HFF-Myc (cell line): ENCODE measurements around the gene NCF4.

Experiments used
- DNase-seq: peaks from one replicate; pipeline ENCODE4 v3.0.0-alpha.2; 2011; ENCODE audit warnings: low read depth; ENCODE audit errors: extremely low read depth
- H3K4me3 ChIP-seq: replicated peaks from 2 replicates; pipeline ENCODE4 v1.5.1; 2011; ENCODE audit warnings: low read depth, mild to moderate bottlenecking, control low read depth, low read length
- TF ChIP-seq, protein P1 (sequence below): IDR thresholded peaks from 2 replicates; pipeline ENCODE4 v1.5.1; 2012; ENCODE audit warnings: mild to moderate bottlenecking, low read depth, low read length, control low read depth; ENCODE audit errors: missing control alignments

NCF4 gene

GRCh38 chr22:36826262-36826661 lies 34.5 kb upstream of the NCF4 start:
- TF ChIP-seq, protein P1, sequence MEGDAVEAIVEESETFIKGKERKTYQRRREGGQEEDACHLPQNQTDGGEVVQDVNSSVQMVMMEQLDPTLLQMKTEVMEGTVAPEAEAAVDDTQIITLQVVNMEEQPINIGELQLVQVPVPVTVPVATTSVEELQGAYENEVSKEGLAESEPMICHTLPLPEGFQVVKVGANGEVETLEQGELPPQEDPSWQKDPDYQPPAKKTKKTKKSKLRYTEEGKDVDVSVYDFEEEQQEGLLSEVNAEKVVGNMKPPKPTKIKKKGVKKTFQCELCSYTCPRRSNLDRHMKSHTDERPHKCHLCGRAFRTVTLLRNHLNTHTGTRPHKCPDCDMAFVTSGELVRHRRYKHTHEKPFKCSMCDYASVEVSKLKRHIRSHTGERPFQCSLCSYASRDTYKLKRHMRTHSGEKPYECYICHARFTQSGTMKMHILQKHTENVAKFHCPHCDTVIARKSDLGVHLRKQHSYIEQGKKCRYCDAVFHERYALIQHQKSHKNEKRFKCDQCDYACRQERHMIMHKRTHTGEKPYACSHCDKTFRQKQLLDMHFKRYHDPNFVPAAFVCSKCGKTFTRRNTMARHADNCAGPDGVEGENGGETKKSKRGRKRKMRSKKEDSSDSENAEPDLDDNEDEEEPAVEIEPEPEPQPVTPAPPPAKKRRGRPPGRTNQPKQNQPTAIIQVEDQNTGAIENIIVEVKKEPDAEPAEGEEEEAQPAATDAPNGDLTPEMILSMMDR = no peak
- no peak for DNase-seq
- no peak overlapping the region for H3K4me3 ChIP-seq

- no peak for DNase-seq
- TF ChIP-seq, protein P1 = no peak
- H3K4me3 ChIP-seq = no peak overlapping the region
Observed at GRCh38 chr22:36828815-36829214, 32.0 kb upstream of the NCF4 start.

DNA sequence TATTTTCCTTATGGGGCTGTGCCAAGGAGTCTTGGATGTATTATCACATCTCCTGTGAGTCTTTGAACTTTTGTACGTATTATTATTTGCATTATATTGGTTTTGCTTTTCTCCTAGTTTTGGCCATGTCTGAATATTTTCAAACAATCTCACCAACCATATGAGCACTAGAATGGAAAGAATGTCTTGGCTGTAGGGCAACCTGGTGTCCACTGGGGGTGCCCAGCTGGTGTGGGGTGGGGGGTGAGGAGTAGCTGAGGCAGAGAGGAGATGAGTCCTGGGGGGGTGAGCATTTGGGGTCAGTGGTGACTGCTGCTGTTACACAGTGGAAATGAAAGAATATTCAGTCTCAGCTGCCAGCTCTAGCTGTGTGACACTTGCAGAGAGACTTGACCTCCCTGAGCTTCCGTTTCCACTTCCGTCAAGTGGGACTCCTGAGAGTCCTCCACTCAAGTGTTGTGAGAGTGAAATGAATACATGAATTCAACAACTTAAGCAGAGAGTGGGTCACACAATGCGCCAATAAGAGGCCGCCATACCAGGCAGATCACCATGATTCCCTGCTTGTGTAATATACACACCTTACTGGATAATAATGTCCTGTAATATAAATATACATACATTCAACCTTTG lies 31.3 kb upstream of the NCF4 start:
- no peak overlapping the region for H3K4me3 ChIP-seq
- TF ChIP-seq, protein P1 = no peak
- DNase-seq = no peak

GRCh38 chr22:36830601-36831000 lies 30.2 kb upstream of the NCF4 start:
- TF ChIP-seq, protein P1 = no peak
- no peak for DNase-seq
- H3K4me3 ChIP-seq = no peak overlapping the region

- TF ChIP-seq, protein P1 = no peak
- DNase-seq = no peak
- H3K4me3 ChIP-seq = no peak overlapping the region
Observed at GRCh38 chr22:36831206-36831605, 29.6 kb upstream of the NCF4 start.

GRCh38 chr22:36831717-36832116 lies 29.1 kb upstream of the NCF4 start:
- TF ChIP-seq, protein P1 = no peak
- no peak for DNase-seq
- H3K4me3 ChIP-seq = no peak overlapping the region

DNA sequence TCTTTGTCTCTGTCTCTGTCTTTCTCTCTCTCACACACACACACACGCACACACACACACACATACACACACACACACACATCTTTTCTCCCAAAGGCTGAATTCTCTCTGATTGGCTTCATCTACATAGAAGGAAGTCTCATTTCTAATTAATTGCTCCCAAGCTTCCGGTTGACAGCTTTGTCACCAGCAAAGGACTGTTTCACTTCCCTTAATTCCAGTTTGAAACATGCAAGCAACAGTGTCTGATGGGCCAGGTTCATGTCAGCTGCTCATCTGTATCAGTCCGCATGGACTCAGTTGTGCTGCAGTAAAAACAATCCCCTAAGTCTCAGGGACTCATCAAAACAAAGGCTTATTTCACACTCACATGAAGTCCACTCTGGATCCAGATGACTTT lies 27.7 kb upstream of the NCF4 start:
- H3K4me3 ChIP-seq = no peak overlapping the region

More for the DNA sequence above, 27.7 kb upstream of the NCF4 start:
- TF ChIP-seq, protein P1 = no peak
- DNase-seq = no peak
